Central memory CD4-positive, alpha-beta T cell (primary cell): ENCODE results near the gene WRAP53.

Experiments
- DNase-seq: peaks from one replicate; pipeline ENCODE4 v3.0.0; 2022

WRAP53 gene

DNA sequence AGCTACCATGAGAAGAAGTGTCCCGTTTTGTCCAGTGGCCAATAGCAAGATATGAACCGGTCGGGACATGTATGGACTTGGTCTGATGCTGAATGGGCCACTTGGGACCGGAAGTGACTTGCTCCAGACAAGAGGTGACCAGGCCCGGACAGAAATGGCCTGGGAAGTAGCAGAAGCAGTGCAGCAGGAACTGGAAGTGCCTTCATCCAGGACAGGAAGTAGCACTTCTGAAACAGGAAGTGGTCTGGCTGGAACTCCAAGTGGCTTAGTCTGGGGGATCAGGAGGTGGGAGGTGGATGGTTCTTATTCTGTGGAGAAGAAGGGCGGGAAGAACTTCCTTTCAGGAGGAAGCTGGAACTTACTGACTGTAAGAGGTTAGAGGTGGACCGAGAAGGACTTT, 22.0 kb downstream of the WRAP53 start:
- DNase-seq = no peak

DNA sequence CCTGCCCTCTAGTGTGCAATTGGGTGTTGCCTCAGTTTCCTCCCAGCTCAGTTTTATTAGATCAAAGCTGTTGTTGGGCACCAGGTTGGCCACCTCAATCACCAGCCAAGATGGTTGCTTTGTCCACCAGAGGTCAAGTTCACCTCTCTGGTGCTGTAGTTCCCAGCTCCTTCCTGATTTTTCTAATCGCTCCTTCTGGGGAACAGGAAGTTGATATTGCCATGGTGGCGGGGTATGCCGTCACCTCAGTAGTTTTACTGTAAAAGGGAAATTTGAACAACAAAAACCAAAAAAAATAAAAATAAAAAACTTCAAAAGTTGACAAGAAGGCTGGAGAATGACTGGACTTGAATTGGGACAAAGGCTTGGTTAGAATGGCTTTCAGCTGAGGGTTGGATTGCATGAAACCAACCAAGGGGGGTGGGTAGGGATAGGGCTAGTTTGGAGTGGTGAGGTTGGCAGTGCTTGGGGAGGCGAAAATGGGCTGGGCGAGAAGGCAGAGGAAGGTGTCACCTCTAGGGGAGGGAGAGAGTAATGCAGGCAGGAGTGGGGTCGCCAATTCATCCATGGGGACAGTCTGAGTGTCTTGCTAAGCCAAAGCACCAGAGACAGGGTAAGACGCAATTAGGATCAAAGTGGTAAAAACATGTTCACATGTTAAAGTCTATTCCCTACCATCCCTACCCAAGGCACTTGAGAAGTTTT, 22.9 kb downstream of the WRAP53 start:
- DNase-seq = no peak

DNA sequence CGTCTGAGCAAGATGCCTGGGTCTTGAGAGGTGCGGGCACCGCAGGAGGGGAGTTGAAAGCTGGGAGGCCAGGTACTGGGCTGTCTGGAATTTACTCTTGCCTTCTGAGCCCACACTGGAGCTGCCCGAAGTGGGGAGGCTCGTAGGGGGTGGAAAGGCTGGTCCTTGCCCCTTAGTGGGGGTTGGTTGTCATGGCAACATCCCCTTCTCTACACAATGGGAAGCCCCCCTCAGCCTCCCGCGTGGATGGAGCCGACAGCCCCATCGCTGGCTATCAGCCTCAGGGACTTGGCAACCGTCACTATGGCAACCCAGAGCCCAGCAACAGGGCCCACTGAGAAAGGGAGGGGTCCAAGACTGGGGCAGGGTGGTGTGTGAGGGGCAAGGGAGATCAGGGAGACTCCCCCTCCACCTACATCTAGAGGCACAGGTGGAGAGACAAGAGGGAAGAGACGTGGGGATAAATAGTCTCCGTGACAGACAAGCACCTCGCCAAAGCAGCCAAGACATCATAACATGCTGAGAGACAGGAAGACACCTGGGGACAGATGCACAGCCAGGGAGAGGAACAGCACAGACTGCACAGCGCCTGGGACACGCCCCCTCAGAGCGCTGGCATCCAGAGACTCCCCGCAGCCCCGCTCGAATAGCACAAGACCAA, 24.0 kb downstream of the WRAP53 start:
- no peak for DNase-seq

DNA sequence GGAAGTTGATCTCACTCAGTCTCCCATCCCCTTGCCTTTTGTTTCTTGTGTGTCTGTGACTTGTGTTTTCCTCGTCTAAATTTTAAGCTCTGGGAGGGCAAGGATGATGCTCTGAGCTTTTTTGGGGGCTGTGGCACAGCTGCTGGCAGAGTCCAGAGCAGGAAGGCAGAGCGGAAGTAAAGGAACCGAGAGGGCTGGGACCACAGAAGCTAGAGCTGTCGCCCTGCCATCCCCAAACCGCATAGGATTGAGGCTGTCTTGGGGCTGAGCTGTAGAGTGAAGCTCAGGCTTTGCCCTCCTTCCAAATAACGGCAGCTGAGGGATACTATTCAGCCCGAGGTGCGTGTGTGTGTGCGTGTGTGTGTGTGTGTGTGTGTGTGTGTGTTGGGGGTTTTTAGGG, 25.5 kb downstream of the WRAP53 start:
- no peak for DNase-seq

DNA sequence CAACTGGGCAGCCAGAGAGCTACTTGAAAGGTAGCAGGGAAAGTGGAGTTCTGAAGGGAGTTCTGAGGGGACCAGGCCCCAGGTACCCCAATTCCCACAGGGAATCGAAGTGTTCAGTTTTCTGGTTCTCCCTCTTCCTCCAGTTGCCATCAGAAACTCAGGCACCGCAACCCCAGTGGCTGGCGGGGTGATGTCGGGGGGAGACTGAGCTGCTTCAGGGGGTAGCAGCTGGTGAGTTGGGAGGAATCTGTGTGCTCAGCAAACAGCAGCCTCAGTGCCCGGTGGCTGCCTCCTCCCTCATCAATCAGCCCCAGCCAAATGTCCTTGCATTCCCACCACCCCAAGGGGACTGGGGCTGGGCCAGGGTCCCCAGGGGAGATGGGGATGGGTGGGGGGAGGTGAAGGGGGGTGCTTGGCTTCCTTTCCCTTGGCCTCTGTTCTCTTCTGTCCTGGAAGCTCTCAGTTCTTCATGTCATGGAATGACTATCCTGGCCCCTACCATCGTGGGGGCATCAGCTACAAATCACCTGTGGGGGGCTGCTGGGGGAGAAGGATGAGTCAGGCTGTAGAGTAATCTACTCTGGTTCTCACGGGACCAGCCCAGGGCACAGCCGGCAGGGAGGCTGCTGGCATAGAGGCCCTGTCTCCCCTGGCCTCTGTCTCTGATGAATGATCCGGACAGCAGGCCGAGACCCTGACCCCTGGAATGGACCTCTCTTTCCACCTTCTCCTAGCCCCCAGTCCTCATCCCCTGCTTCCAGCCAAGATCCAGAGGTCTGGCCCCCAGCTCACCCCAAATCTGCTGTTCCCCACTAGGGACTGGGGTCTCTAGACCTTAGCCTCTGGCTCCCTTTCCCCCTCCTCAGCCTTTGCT, 26.7 kb downstream of the WRAP53 start:
- DNase-seq = no peak

DNA sequence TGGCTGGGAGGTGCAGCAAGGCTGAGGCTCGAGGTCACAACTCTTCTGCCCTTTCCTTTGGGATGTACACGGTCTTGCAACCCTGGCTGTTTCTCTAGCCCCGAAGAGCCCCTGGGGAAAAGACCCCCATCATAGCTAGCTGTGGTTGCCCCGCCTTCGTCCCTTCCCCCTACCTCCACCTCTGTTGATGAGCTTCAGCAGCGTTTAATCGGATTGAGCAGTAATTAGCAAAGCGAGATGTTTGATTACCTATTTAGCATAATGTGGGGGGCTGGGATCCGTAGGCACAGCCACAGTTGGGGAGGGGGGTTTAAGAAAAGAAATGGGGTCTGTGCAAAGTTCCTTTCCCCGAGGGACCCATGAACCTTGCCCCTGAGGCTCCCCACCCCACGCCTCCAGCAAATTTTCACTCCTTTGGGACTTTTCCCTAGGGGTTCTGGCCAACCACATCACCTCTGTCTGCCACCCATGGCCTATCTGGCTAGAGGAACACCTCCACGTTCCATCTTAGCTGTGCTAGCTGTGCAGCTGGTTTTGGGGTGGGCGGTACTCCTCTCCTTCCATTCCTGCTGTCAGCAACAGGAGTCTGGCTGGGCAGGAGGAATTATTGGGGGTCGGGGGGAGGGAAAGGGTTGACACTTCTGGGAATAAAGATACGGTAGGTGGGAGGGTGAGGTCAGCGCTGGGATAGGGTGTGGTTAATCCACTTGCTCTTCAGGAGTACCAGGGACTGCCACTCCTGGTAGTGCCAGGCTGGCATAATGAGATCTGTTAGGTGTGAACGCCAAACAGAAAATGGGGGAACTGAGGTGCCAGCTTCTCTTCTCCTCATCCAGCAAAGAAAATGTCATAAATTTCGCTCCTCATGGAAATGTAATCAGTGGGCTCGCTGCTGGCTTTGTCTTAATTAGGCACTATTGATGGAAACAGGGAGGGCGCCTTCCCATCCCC, 27.9 kb downstream of the WRAP53 start:
- no peak for DNase-seq

DNA sequence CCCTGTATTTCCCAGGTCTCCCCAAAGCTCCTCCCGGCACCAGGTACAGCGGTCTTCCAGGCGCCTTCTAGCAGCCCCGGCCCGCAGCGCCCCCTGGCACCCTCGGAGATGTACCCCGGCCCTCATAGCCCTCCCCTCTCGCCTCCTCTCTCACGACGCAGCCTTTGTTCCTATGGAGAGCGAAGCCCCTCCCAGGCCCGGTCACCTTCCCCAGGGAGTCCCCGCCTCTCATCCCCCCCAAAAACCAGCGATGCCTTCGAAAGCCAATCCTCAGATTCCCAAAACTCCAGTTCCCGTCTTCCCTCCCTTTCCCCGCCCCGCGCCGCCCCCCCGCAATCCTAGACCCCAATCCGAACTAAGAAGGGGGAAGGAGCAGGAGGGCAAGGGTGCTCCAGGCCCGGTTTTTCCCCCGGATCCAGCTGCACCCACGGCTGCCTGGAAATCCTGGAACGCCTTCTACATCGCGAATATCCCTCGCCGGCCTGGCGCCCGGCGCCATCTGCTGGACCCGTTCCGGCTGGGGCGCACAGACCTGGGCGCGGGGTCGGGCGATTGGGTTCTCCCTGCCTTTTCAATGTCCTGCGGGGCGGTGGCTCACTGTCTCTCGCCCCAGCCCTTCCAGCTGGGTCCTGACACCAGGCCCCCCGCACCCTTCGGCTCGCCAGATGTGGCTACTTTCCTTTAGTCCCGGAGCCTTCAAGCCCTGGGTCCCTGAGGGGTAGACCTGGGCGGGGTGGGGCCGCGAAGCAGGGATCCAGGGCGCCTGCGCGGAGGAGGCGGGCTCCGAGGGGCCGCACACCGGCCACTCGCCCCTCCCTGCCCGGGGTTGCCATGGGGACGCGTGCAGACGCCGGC, 28.9 kb downstream of the WRAP53 start, which contains the start of gene DNAH2:
DNAH2 (plus strand) TSS at position 844 of the 855 bp plus-strand sequence. CDS start 1,991 bp downstream, outside the sequence.
- DNase-seq = no peak

DNA sequence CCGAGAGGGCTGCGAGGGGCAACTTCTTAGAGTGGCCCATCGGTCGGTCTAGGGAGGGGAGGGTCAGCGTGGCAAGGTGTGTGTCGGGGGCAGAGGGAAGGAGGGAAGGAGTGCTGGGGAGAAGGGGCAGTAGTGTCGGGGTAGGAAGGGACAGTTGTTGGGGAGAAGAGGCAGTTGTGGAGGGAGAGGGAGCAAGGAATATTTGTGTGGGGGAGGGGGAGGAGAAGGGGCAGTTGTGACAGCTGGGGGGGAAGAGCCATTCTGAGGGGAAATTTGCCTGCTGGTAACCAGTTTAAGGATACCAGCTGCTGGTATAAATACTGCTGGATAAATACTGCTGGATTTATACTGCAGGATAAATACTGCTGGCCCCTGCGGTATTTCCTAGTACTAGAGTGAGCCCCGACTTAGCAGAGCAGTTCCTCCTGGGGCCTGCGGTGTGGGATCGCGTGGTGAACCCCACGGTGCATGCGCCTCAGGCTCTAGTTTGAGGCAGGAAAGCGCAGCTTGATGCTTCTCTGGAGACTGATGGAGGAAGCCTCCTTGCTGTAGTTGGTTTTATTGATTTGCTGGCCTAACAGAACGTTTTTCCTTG, 29.6 kb downstream of the WRAP53 start:
- DNase-seq = peak; percentile 29

DNA sequence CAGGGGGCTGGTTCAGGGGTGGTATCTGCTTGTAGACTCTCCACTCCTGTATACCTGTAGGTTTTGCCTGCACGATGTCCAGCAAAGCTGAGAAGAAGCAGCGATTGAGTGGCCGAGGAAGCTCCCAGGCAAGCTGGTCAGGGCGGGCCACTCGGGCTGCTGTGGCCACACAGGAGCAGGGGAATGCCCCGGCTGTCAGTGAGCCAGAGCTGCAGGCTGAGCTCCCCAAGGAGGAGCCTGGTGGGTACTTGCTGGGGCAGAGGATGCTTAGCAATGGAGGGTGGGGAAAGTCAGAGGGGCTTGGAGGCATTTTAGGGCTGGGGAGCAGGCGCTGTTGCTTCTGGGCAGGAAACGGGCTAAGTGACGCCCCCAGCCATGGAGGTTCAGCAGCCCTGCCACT, 31.4 kb downstream of the WRAP53 start:
- DNase-seq = no peak

DNA sequence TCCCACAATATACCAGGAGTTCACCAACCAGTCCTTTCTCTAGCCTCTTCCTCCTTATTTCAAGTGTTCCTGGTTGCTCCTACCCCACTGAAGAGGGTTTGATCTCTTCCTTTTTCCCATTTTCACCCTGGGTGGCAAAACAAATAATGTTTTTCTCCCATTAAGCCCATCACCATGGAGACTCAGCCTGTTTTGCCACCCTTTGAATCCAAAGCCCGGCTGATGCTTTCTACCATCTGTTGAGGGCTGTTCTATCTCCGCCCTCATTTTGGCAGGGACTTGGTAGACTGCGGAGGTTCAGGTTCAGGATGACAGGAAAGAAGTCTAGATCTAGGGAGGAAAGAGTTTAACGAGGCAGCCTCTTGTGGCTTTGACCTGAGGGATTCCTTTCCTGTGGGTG, 31.8 kb downstream of the WRAP53 start:
- no peak for DNase-seq

DNA sequence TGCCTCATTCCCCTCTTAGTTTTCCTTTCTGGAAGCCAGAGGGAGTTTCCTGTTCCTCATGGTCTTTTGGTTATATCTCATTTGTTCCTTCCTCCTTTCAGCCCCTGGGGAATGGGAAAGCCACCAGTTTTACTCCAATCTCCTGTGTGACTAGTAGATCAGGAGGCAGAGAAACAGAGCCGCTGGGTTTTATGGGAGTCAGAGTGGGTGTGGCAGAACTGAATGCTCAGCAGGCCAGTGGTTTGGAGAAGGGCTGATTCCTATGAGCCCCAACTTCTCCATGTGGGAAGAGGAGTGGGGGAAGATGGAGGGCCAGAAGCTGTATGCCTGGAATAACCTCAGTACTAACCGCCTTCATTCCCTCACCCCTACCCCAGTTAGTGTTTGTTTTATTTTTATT, 33.3 kb downstream of the WRAP53 start:
- DNase-seq = no peak

DNA sequence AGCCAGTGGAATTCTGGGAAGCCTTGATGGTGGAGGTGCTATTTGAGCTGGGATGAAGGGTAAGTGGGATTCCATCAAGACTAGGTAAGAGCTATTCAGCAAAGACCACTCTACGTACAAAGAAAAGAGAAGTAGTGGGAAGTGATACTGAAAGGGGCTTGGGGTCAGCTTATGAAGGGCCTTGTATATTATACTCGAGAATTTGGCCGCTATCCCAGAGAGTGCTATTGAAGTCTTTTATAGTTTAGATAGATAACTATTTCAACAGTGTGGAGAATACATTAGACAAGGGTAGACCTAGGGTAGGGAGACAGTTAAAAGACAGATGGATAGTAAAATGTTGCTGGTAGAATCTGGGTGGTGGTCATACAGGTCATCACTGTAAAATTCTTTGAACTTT, 39.6 kb downstream of the WRAP53 start:
- DNase-seq = no peak

DNA sequence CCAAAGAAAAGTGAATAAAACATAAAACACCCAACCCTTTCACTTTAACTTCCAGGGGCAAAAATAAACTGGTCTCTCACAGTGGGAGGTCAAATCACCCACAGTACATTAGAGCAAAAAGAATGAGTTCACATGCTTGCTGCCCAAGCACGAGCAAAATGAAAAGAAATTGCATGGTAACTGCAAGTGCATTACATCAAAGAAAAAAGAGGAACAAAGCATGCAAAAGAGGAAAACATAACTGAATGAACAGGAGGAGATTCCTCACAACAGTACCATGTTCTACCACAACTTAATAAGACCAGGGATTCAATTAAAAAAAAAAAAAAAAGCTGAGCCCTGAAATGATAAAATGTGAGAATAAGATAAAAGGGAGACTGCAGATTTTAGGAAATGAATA, 41.5 kb downstream of the WRAP53 start:
- DNase-seq = no peak

DNA sequence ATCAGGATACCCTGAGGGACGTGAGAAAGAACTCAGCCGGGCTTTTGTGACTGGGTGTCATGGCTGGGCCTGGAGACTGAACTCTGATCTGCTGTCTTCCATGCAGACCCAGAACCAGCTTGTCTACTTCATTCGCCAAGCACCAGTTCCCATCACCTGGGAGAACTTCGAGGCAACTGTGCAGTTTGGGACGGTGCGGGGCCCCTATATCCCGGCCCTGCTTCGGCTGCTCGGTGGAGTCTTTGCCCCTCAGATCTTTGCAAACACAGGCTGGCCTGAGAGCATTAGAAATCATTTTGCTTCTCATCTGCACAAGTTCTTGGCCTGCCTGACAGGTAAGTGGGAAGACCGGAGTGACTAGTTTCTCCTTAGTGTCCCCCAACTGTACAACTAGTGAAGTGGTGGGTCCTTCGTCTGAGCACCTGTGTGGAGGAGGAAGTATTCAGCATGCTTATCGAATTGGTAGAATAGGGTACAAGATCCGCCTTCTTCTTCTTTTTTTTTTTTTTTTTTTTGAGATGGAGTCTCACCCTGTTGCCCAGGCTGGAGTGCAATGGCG, 44.8 kb downstream of the WRAP53 start:
- no peak for DNase-seq

DNA sequence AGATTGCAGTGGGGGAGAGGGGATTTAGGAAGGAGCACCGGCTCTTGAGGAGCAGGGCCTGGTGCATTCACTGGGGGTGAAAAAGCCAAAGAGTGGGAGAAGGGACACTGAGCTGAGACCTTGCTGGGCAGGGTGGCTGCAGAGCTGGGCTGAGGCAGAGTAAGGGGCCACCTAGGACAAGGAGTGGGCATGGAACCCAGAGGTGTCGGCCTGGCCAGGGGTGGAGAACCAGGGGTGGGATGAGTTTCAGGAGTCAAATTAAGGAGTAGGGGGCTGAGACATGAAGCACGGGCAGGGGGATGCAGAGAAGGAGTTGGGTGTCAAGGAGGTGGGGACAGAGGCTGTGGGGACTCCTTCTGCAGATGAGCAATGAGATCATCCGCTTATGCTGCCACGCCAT, 49.3 kb downstream of the WRAP53 start:
- DNase-seq = no peak

DNA sequence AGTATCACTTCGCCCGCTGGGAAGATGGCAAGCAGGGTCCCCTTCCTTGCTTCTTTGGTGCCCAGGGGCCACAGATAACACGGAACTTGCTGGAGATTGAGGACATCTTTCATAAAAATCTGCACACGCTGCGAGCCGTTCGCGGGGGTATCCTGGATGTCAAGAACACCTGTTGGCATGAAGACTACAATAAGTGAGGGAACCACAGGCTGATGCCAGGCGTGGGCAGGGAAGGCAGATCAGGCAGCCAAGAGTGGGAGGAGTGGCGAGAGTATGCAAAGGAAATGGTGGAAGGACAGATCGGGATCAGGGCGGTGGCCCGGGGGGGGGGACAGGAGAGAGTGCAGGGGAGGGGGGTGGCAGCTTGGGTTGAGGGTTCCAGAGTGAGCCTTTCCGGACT, 51.5 kb downstream of the WRAP53 start:
- no peak for DNase-seq

DNA sequence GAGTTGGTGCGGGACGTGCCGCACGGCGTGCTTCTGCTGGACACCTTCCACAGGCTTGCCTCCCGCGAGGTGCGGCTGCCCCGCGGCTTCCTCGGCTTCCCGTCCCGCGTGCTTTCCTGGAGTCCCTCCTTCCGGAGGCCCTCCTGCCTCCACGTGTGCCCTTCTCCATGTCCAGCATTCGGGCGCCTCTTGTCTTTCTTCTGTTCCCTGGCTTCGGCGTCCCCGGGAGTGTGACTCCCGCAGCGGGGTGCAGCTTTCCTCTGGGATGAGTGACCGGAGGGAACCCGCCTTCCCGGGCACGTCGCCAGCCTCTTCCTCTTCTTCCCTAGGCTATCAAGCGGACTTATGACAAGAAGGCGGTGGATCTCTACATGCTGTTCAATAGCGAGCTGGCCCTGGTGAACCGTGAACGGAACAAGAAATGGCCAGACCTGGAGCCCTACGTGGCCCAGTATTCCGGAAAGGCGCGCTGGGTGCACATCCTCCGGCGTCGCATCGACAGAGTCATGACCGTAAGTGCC, 52.3 kb downstream of the WRAP53 start:
- no peak for DNase-seq

DNA sequence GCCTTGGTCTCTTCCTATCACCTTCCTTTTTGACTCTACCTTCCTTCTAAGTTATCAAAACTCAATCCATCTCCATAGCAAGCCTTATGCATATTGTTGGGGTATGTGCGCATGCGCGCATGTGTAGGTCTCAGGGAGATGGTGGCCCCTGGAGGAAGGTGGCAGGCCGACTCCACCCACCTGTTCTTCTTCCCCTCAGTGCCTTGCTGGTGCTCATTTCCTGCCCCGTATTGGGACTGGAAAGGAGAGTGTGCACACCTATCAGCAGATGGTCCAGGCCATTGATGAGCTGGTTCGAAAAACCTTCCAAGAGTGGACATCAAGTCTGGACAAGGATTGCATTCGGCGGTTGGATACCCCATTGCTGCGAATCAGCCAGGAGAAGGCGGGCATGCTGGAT, 54.5 kb downstream of the WRAP53 start:
- DNase-seq = no peak

DNA sequence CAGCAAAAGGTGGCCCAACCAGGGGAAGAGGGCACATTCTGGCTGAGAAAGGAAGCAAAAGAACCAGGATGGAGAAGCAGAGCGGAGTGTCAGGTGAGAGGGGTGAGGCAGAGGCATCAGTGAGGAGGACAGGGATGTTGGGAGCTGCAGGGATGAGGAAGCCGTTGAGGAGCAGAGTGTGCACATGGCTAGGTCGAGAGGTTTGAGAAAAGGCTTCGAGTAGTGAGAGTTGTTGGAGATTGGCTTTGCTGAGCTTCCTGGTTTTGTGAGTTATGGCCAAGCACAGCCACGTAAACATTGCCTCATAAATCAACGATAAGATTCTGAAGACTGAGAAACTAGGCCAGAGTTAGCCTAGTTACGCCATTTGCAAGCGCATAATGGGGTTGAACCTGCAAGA, 56.1 kb downstream of the WRAP53 start:
- DNase-seq = no peak

DNA sequence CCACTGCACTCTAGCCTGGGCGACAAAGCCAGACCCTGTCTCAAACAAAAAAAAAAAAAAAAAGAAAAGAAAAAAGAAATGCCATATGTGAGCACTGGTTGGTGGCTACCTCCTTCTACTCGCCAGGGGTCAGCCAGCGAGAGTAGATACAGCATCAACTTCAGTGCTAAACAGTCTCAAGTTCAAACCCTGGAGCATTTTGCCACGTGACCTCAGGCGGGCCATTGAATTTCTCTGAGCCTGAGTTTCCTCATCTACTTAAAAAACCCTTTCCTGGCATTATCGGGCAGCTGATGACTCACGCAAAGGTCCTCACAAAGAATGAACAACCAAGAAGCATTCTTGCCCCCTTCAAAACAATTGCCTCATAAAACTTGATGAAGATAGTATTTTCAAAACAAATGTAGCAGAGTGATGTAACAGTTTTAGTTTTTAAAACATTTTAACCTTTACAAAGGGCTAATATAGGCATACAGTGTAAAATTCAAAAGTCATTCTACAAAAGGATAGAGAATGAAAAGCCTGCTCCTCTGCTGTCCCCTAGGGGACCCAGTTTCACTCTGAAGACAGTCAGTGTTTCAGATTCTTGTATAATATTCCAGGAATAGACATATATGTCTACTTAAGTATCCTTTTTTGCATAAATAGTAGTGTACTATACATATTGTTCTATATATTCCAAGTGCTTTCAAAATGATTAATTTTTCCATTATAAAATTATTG, 57.6 kb downstream of the WRAP53 start:
- DNase-seq = no peak
